ENCODE data around the gene TMEM151A.
A peak's percentile ranks its signal among the peaks of the same experiment; 100 is the strongest.

The TMEM151A gene

DNA sequence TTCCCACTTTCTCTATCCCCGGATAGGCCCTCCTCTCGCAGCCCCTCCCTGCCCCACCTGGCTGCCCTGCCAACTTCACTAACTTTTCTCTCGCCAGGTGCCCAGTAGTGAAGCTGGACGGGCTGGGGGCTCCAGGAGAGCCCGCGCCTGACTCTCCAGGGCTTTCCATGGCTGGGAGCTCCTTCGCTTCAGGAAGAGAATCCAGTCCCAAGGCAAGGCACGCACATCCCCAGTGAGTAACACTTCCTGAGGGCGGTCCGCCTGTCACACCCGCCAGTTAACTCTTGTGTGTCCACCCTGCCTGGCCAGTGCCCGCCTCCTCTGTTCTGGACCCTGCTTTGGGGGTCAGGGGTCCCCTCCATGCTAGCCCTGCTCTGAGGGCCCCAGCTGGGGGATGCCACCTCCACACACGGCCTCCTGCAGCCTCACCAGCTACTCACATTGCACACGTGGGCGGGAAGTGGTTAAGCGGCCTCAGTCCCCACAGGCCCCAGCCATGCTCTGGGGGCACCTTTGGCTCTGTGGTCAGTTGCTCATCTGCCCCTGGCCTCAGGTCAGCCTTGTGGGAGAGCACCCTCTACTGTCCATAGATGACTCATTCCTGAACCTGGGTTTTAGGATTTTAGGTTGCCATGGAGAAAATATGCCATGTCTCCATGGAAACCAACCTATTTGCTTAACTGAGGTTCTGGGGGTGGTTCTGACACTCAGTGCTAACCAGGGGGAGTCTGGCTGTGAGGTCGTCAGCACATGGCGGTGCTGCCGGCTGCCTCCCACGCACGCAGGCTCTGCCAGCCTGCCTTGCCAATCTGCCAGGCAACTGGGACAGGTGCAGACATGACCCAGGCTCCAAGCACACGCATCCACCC lies 44.8 kb downstream of the TMEM151A start, which contains the start of gene RIN1:
Gene RIN1 (minus strand): TSS at position 201 of the 869 bp plus-strand sequence. CDS start 32 bp downstream, at position 169.
- no peak for DNase-seq (ENCODE audit: low read depth in 2 of 2)

DNA sequence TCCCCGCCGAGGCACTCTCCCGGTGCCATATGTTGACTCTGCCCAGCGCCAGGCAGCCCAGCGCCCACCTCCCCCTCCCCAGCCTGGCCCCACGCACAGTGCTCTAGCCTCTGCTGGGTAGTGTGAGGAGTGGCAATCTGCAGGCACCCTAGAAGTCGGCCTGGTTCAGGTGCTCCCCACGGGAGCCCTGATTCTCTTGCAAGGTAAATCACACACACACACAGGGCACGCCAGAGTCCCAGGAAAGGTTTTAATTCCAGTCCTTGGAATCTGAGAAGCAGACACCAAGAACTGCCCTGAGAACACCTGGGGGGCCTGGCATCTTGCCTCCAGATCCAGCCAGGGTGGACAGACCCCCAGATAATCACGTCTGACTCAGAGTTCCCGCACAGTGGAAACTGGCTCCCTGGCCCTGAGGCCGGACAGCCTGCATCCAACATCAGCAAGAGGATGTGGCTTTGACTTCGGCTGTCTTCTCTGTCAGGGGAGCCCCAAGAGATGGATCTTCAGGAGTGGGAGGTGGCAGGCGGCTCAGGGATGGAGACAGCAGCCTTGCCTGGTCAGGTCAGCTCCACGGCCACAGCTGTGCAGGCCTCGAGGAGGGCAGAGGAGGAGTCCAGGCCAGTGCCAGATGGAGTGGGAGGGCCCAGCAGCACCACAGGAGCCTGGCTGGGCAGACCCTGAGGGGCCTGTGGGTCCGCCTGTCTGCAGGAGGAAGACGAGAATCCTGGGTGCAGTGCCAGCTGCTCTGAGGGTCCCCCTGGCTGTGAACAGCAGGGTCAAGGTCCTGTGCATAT lies 45.6 kb downstream of the TMEM151A start:
- DNase-seq (ENCODE audit: low read depth in 2 of 2), result no peak

DNA sequence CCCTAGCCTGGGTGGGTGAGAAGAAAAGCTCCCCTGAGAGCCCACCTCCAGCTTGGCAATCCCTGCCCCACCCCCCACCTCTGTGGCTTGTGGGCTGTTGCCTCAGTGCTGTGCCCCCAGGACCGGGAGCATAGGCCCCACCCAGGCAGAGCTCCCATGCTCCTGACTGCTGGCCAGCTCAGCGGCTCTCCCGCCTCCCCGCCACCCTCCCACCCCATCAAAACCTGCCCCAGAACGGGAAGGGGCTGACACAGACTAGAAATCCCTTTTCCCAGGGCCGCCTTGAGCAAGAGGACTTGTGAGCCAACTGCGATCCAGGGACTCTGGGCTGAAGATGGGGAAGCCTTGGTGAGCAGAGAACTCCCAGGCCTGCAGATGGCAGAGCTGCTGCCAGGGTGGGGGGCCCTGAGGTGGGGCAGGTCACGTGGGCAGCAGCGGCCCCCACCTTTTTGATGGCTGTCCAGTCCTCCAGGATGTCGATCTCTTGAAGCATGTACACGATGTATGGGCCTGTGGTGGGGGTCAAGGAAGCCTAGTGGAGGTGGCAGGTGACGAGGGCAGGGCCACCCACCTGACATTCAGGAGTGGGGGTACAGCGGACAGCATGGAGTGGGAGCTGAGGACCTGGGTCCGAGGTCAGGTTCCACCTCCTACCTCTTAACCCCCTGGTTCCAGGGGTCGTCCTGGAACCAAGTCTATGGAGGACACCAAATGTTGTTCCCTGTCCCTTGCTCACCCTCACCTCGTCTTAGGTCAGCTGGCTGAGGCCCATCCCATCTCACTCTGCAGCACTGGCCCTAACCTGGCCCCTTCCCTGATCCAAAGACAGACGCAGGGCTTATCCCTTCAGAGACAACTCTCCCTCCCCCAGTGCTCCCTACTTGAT lies 46.8 kb downstream of the TMEM151A start:
- DNase-seq (ENCODE audit: low read depth in 2 of 2), result no peak

DNA sequence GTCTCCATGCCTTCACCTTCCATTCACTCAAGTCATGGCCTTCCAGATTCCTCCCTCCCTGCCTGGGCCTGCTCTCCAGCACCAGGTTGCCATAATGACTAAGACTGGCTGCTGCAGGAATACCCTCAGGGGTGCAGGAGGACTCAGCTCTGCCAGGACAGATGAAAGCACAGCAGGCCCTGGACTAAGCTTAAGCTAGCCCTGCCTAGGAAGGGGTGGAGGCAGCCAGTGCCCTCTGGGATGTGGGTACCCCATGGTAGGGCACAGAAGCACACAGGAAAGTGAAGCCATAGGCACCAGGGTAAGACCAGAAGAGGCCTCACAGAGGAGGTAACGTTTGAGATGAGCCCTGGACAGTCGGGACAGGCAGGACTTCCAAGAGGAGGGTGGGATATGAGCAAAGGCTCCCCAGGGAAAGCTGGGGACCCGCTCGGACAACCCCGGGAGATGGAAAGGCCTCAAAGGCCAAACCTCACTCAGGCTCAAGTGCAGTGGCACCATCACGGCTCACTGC lies 47.5 kb downstream of the TMEM151A start:
- DNase-seq (ENCODE audit: low read depth in 2 of 2), result no peak

DNA sequence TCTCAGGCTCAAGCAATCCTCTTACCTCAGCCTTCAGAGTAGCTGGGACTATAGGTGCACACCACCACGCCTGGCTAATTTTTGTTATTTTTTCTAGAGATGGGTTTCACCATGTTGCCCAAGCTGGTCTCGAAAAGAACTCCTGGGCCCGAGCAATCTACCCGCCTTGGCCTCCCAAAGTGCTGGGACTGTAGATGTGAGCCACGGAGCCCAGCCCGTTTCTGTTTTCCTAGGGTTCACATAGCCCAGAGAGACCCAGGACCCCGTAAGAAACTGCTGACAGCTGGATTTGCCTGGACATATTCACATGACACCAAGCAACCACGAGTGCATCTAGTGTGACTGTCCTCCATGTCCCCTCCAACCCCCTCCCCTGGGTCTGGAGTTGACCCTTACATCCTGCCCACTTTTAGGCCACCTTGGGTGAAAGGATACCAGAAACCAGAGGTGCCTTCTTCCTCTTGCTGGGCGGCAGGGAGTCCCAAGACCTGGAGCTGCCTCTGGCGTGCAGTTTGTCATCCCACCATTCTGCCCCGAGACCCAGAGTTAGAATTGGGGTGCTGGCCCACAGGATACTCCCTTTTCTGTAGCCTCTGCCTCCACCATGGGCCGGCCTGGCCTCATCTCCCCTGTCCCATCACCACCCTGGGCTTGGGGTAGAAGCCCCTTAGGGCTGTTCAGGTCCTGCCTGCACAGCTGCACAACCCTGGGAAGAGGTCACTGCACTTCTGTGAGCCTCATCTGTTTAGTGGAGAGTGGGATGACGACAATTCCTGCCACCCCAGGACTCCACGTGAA lies 48.2 kb downstream of the TMEM151A start:
- DNase-seq (ENCODE audit: low read depth in 2 of 2), result no peak

DNA sequence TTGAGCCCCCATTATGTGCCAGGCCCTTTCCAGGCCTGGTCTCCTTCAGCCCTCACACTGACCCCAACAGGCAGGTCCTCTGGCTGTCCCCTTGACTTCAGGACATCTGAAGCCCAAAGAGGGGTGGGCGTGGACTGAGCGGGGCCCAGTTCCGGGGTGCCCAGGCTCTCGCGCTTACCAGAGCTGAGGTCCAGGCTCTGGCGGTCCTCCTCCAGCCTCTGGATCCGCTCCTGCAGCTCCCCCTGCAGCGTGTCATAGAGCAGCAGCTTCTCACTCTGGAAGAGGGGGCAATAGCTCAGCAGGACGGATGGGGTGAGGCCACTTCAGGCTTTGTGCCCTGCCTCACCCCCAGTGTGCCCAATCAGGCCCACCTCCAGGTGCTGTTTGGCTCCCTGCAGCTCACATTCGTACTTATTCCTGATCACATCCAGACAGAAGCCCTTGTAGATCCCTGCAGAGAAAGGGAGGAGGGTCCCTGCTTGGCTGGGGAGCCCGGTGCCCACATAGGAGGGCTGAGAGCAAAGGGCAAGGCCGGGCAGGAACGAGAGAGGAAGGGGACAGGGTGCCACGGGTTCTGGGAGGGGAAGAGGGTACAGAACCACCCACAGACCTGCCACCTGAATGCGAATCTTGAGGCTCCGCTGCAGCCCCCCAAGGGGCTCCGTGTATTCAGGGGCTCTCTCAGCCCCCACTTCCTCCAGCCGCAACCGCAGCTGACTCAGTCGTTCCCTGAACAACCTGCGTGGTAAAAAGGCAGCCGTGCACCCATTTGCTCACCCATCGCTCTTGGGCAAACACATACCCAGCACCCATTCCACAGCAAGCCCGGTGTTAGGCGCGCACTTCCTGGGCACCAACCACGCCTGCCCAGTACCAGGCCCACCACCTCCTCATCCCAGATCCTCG lies 49.2 kb downstream of the TMEM151A start:
- DNase-seq (ENCODE audit: low read depth in 2 of 2), result no peak

DNA sequence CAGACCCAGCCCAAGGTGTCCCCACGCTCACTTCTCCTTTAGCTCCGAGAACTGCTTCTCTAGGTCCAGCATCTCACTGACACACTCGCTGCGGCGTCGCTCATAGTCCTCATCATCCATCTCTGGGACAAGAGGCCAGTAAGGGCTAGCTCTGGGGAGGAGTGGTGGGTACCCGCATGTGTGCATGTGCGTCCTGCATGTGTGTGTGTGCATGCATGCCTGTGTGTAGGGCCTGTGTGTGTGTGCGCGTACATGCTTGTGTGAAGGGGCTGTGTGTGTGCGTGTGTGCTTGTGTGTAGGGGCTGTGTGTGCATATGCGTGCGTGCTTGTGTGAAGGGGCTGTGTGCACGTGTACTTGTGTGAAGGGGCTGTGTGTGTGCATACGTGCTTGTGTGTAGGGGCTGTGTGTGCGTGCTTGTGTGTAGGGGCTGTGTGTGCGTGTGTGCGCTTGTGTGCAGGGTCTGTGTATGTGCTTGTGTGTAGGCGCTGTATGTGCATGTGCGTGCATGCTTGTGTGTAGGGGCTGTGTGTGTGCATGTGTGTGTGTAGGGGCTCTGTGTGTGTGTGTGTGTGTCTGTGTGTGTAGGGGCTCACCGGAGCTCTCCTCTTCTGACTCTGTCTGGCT lies 49.9 kb downstream of the TMEM151A start:
- DNase-seq (ENCODE audit: low read depth in 2 of 2), result no peak

DNA sequence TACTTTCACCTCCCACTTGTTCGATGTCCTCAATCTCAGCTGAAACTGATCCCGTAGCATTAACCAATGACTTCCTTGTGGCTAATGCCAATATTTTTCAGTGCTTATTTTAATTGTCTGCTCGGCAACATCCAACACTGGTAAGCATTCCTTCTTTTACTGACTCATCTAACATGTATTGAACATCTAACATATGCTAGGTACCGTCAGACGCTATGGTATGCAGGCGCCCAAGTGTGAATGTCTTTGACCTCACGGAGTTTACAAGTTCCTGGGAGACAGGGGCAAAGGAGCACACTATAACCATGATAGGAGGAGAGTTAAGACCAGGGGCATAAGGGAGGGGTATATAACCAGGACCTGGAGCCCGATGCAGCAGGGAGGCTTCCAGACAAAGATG lies 51.5 kb downstream of the TMEM151A start:
- no peak for DNase-seq (ENCODE audit: low read depth in 2 of 2)

DNA sequence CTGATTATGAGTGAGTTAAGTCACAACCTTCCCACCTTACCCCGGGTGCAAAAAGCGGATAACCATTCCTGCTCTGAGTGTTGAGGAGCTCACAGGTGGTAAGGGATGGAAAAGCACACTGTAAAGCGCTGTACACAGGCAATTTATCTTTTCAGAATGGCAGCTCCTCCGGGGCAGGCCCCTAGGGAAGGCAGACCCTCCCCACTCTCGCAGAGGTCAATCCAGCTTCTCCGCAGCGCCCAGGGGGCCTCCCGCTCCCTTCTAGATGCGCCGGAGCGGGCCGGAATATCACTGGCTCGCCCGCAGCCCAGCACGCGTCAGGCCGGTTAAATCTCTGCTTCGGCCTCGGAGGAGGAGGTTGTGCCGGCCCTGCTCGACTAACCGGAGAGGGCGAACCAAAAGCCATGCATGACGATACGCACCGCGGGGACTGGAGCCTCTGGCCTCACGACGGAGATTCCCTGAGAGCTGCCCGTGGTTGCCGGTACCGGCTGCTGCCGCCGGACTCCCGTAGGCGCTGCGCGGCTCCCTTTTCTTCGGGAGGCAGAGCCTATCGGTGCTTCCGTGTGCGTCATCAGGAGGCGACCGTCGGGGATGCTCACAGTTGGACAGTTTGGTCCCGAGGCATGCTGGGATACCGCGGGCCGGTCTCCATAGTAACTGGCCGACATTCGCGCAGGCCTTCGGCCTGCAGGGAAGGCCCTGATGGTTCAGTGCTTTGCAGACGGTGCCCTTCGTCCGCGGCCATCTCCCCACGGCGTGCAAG lies 53.0 kb downstream of the TMEM151A start, which contains the start of gene BRMS1:
Gene BRMS1 (minus strand): TSS at position 555 of the 766 bp plus-strand sequence. CDS start 2,870 bp downstream, outside the sequence.
- DNase-seq (ENCODE audit: low read depth in 2 of 2), result peak; percentile 81 to 87

DNA sequence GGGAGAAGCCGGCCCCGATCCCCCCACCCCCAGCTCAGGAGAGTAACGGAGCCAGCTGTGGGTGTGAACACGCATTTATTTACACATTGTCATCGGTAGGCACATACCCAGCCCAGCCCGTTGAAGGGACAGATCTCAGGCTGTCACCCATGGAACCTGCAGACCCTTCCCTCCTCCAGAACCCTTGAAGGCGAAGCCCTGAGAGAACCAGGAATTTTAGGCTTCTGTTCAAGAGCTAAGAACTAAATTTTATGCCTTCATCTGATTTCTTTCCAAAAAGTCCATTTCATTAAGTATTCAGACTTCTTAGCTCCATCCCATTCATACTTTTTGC lies 53.6 kb downstream of the TMEM151A start:
- DNase-seq (ENCODE audit: low read depth in 2 of 2), result no peak
